ENCODE measurements around the gene PANX2.

Gene PANX2

GRCh38 chr22:50182176-50183081 lies 11.9 kb downstream of the PANX2 start:
- DNase-seq, result peak in 2 of 10 donors; percentile 77 to 79
- intact Hi-C loops (cut with DNase I), result no loop called here

- intact Hi-C loops (cut with DNase I), result no loop called here
- peak in 2 of 10 donors; percentile 68 to 83 for DNase-seq
These were observed 12.8 kb downstream of the PANX2 start for GRCh38 chr22:50183141-50183971.

- intact Hi-C loops (cut with DNase I), result loop anchor here (2.0 kb wide), 1 partner anchor 17 kb away; the partner anchor contains the start of gene SELENOO
These were observed 13.7 kb downstream of the PANX2 start for GRCh38 chr22:50184004-50184901.

GRCh38 chr22:50184902-50185374 lies 14.4 kb downstream of the PANX2 start:
- DNase-seq, result peak in 1 of 10 donors; percentile 71
- intact Hi-C loops (cut with DNase I), result loop anchor here (2.0 kb wide), 1 partner anchor 16 kb away; the partner anchor contains the start of gene SELENOO

More at GRCh38 chr22:50184004-50184901, 13.7 kb downstream of the PANX2 start:
- peak in 2 of 10 donors; percentile 75 to 88 for DNase-seq

- intact Hi-C loops (cut with DNase I), result loop anchor here (2.0 kb wide), 1 partner anchor 15 kb away; the partner anchor contains the start of gene SELENOO
- peak; percentile 77 to 98 (median 86) for DNase-seq
These were observed 15.0 kb downstream of the PANX2 start, which contains the start of gene TRABD for GRCh38 chr22:50185375-50186087. Gene TRABD, plus strand, starts transcription at chr22:50185913. Its CDS starts 7,148 bp downstream, at chr22:50193061.

- intact Hi-C loops (cut with DNase I), result no loop called here
- peak in 1 of 10 donors; percentile 75 for DNase-seq
These were observed 15.7 kb downstream of the PANX2 start for GRCh38 chr22:50186181-50186714.

- DNase-seq, result peak in 1 of 10 donors; percentile 61
- intact Hi-C loops (cut with DNase I), result no loop called here
These were observed 16.4 kb downstream of the PANX2 start for GRCh38 chr22:50186761-50187523.

GRCh38 chr22:50188356-50188755 lies 17.8 kb downstream of the PANX2 start:
- peak in 1 of 10 donors; percentile 32 for DNase-seq
- intact Hi-C loops (cut with DNase I), result no loop called here

GRCh38 chr22:50189184-50189848 lies 18.8 kb downstream of the PANX2 start:
- DNase-seq, result peak in 1 of 10 donors; percentile 66
- intact Hi-C loops (cut with DNase I), result no loop called here

- DNase-seq, result peak in 1 of 10 donors; percentile 33
- intact Hi-C loops (cut with DNase I), result no loop called here
These were observed 19.3 kb downstream of the PANX2 start for GRCh38 chr22:50189849-50190181.

- peak in 1 of 10 donors; percentile 74 for DNase-seq
- intact Hi-C loops (cut with DNase I), result no loop called here
These were observed 19.8 kb downstream of the PANX2 start for GRCh38 chr22:50190182-50190940.

- DNase-seq, result peak in 1 of 10 donors; percentile 59
- intact Hi-C loops (cut with DNase I), result no loop called here
These were observed 20.6 kb downstream of the PANX2 start for GRCh38 chr22:50190941-50191741.

GRCh38 chr22:50192436-50193204 lies 22.1 kb downstream of the PANX2 start:
- DNase-seq, result peak in 1 of 10 donors; percentile 57
- intact Hi-C loops (cut with DNase I), result no loop called here

- DNase-seq, result no peak
- intact Hi-C loops (cut with DNase I), result no loop called here
These were observed 23.1 kb downstream of the PANX2 start for GRCh38 chr22:50193621-50194020.

Data from posterior cingulate gyrus (tissue), 11 donors.